ENCODE data around the gene PROK1. TPM values are rescaled to one million over a fixed set of nuclear protein-coding genes. Genes with fewer than 3 reads are reported as not detected.

Gene PROK1
- total and polyA plus RNA-seq, 2 of the 13 experiments (the other 11 are each of a cell fraction or from before 2014, with no cell fraction given): 0.07 TPM; not detected in 1

- TF ChIP-seq ZSCAN31 (CRISPR knock-in tag; IDR thresholded peaks at IDR 0.05; ENCODE audit: low read depth): peak; percentile 83
- TF ChIP-seq PRPF4 (IDR thresholded peaks at IDR 0.05; ENCODE audit: low read depth, low read length, poor library complexity, severe bottlenecking): no peak
- peak; percentile 95 for TF ChIP-seq KMT2B (CRISPR knock-in tag; IDR thresholded peaks at IDR 0.05)
- peak; percentile 91 for TF ChIP-seq ZGPAT (CRISPR knock-in tag; IDR thresholded peaks at IDR 0.05)
- TF ChIP-seq MLX (CRISPR knock-in tag; IDR thresholded peaks at IDR 0.05): peak; percentile 50; the same call in 1 of the 2 replicates
- TF ChIP-seq ZNF713 (CRISPR knock-in tag; IDR thresholded peaks at IDR 0.05): no peak
- TF ChIP-seq ZKSCAN8 (CRISPR knock-in tag; IDR thresholded peaks at IDR 0.05; ENCODE audit: borderline replicate concordance): peak; percentile 72; the same call in 1 of the 2 replicates
- TF ChIP-seq SRSF1 (optimal IDR thresholded peaks at IDR 0.05; ENCODE audit: low read depth, low read length): peak; percentile 27
- 0 out of 2 replicates have a peak, but pooled peaks have one; percentile 43 for TF ChIP-seq MNT (IDR thresholded peaks at IDR 0.05)
- TF ChIP-seq HES4 (CRISPR knock-in tag; IDR thresholded peaks at IDR 0.05; ENCODE audit: borderline replicate concordance): peak; percentile 92
- peak; percentile 86 for TF ChIP-seq CBX1 (IDR thresholded peaks at IDR 0.05; ENCODE audit: low read depth)
- TF ChIP-seq ZNF362 (CRISPR knock-in tag; IDR thresholded peaks at IDR 0.05; ENCODE audit: borderline replicate concordance): peak; percentile 74; the same call in 1 of the 2 replicates
- peak; percentile 95 for TF ChIP-seq FOXK1 (CRISPR knock-in tag; IDR thresholded peaks at IDR 0.05; ENCODE audit: borderline replicate concordance, low read depth)
- TF ChIP-seq ZNF564 (CRISPR knock-in tag; IDR thresholded peaks at IDR 0.05): peak; percentile 91
- peak; percentile 74; the same call in 1 of the 2 replicates for TF ChIP-seq ZNF782 (CRISPR knock-in tag; IDR thresholded peaks at IDR 0.05; ENCODE audit: borderline replicate concordance)
- no peak for TF ChIP-seq NFRKB (IDR thresholded peaks at IDR 0.05)
- TF ChIP-seq CBFB (CRISPR knock-in tag; IDR thresholded peaks at IDR 0.05): peak; percentile 83; the same call in 1 of the 2 replicates
- TF ChIP-seq DMAP1 (CRISPR knock-in tag; IDR thresholded peaks at IDR 0.05): peak; percentile 99
Measured at GRCh38 chr1:110407260-110408210, 43.4 kb upstream of the PROK1 start, which contains the start of gene LAMTOR5 (continued).
